GM18861 (cell line): ENCODE measurements around the gene SH3D21.

Experiments used
- ATAC-seq: cut with Tn5 transposase; IDR thresholded peaks from one replicate; pipeline ENCODE4 v1.9.1; 2021; ENCODE audit not compliant: unreplicated experiment

SH3D21 gene

DNA sequence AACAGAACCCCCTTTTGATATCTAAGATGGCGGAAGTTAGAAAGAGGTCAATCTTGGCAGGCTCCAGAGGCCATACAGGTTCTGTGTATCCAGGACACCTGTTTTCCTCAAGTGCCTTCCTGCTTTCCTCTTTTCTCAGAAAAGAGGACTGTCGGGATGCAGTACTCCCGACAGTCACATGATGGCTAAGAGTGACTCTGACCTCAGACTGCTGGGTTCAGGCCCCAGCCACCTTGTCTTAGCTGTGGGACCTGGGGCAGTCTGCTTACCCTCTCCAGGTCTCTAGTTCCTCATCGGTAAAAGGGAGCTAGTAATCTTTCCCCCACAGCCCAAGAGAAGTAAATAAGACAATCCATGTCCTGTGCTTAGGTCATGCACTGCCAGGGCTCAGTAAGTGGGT, 49.6 kb downstream of the SH3D21 start:
- ATAC-seq: no peak

DNA sequence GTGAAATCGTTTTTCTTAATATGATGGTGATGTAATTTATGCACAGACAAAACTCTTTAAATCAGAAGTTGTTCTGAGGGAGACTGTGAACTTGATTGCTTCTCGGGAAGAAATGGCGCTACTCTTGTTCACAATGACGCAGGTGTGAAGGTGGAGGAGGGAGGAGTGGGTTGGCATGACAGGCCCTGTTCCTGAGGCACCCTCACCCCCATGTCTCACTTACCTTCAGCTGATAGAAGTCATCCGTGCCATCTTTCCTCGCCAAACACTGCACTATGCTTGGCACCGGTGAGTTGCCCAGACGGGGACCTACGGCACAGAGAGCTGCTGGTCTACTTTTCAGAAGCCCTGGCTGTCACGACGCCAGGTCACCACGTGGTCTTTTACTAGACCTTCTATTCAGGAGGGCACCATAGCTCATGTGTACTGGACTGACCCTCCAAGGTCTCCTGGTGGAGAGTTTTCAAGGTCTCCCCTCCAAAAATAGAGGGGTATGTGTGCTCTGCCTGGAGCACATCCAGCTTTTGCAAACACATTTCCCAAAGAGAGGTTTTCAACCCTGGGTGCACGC, 52.4 kb downstream of the SH3D21 start:
- ATAC-seq: no peak

DNA sequence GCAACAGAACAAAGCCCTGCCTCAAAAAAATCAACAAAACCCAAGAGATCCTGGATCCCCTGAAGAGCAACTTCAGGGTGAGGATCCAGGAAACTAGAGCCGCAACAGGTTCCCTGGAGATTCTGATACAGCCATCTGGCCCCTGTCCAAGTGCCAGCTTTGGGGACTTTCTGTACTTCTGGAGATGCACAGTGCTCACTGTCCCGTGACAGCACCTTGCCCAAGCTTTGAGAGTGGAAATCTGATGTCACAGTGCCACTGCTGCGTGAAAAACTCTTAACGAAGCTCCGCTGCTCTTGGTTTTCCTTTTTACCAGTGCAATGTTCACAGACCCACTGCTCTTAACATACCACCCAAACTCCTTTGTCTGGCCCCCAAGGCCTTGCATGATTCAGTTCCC, 53.2 kb downstream of the SH3D21 start:
- no peak for ATAC-seq

DNA sequence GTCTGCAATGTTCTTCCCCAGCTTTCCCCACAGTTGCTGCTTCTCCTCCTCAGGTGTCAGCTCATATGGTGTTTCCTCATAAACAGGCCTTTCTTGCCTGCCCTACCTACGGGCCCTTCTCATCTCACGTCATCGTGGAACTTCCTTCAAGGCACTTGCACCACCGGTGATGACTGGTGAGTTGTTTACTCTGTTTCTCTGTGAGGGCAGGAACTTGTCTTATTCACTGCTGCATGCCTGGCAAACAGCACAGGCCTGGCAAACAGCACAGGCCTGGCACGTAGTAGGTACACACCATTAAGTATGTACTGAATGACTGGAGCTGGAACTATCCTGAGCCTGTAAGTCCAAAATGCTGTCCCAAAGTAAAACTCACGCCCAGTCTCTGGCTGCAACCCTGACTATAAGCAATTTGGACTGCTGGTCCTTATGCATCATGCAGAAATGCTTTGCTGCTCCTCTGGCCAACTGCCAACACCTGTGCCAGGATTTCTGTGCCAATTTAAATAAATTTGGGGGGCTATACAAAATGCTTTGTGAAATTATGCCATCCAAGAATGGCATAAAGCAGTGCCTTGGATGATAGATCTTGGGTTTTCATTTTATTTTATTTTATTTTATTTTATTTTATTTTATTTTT, 53.9 kb downstream of the SH3D21 start:
- no peak for ATAC-seq

DNA sequence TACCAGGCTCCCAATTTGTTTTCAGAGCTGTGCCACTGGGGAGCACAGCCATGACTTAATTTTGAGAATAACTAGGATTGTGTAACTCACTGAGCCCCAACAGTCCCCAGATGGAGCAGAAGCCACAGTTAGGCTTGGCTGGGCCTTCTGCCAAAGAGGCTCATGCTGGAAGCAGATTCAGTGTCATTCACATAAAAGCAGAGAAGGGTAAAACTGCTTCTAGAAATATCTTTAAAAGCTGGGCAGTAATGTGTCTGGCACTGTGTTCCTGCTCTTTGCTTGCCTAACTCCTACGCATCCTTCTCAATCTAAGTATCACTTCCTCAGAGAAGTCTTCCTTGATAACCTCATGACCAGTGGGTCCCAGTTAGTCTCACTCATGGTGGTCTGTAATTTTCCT, 59.2 kb downstream of the SH3D21 start:
- ATAC-seq: no peak

DNA sequence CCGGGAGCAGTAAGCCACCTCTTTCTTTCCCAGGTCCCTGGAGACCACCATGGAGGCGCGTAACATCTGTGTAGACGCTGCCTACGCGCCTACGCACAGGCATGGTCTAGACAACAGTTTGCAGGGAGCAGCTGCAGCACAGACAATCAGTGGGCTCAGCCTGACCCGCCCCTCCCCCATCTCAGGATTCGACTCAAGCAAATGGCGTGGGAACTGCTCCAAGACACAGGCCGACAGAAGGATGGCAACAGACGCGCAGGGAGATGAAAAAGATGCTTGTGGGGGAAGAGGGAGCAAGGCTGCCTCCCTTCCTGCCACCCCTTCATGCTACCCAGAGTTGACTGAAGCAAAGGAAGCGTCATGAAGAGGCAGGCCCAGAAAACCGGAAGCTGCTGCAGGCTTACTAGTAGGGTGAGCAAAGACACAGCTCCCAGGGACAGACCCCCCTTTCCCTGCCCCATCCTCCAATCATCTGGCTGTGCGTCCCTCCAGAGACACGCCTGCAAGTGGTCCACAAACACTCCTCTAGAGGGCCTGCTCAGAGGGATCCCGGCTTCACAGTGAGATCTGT, 60.0 kb downstream of the SH3D21 start:
- ATAC-seq: no peak

DNA sequence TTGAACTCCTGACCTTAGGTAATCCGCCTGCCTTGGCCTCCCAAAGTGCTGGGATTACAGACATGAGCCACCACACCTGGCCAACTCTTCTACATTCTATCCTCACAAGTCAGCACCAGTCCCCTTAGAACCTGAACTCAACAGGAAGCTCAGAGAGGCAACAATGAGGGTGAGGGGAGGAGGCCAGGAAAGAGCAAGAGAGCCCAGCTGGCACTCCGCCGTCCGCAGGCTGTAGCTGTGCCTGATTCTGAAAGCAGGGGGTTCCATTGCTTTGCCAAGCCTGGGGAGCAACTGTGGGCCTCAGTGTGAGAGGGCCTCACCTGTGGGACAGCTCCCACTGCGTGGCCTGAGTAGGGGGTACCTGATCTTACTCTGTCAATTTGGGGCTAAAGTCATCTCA, 60.9 kb downstream of the SH3D21 start:
- ATAC-seq: no peak

DNA sequence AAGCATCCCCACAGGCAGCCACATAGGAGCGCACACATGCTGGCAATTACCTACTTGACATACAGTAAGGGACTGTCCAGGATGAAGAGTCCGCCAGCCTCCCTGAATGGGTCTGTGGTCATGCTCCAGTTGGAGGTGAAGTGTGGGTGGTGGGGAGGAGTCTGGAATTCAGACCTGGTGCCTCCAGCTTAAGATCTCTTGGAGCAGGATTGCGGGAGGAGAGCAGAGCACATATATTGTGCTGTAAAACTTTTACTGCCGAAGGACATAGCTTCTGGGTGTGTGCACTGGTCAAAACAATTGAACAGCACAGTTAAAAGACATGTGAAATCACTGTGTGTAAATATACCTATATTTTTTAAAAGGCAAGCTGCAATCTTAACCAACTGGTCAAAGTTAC, 61.6 kb downstream of the SH3D21 start:
- no peak for ATAC-seq

DNA sequence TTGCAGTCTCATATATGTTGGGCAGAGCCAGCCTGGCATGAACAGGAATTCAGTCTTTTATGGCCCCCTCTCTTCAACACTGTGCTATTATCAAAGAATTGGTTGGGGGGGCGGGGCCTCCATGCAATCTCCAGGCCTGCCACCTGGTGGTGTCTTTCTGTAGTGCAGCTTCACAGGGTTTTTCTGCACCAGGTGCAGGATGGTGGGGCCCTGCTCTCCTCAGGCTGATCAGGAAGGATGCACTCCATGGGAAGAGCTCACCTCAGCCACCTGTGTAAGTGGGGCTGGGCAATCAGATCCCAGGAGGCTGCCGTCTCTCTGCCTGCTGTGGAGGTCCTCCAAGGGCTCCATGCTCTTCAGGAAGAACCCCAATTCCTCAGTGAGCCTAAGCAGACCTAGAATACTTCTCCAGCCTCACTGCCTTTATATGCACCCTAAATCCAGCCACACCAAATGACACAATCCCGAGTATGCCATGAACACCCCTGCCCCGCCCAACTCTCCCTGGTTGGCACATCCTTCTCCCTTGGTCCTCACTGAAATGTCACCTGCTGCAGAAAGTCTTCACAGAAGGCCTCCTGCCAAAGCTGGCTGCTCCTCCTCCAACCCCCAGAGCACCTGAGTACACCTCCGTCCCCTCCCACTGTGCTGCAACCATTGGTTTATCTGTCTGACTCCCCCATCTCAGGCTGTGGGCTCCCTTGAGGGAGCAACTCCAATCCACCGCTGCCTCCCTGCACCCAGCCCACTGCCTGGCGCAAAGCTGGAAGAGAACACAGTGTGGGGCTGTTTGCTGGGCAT, 63.1 kb downstream of the SH3D21 start:
- ATAC-seq: no peak
